ENCODE results near the gene OSBP2.

DNA sequence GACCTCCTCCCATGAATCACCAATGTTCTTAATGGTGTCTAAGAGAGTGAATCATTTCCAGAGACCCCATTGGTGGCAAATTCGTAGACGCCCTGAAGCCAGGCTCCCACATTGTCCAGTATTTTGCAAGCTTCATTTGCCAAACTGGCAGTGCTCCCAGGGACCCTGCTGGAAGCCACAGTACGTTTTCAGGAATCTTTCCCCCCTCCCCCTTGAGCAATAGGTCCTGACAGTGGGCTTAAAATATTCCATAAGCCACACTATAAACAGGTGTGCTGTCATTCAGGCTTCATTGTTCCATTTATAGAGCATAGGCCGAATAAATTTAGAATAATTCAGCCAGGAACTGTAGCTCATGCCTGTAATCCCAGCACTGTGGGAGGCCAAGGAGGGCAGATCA lies 148.6 kb downstream of the OSBP2 start:
- TF ChIP-seq, protein P1, sequence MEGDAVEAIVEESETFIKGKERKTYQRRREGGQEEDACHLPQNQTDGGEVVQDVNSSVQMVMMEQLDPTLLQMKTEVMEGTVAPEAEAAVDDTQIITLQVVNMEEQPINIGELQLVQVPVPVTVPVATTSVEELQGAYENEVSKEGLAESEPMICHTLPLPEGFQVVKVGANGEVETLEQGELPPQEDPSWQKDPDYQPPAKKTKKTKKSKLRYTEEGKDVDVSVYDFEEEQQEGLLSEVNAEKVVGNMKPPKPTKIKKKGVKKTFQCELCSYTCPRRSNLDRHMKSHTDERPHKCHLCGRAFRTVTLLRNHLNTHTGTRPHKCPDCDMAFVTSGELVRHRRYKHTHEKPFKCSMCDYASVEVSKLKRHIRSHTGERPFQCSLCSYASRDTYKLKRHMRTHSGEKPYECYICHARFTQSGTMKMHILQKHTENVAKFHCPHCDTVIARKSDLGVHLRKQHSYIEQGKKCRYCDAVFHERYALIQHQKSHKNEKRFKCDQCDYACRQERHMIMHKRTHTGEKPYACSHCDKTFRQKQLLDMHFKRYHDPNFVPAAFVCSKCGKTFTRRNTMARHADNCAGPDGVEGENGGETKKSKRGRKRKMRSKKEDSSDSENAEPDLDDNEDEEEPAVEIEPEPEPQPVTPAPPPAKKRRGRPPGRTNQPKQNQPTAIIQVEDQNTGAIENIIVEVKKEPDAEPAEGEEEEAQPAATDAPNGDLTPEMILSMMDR (IDR thresholded peaks at IDR 0.05) = no peak
- no peak for TF ChIP-seq POLR2A (IDR thresholded peaks at IDR 0.05)

Data from testis (tissue), 2 donors.